Measurements from ENCODE around the gene CCT2. TPM values are rescaled to one million over a fixed set of nuclear protein-coding genes. Genes with fewer than 3 reads are reported as not detected.

The CCT2 gene
- total and polyA plus RNA-seq, 3 experiments from 2014 or later, result 141 to 415 (median 411) TPM

DNA sequence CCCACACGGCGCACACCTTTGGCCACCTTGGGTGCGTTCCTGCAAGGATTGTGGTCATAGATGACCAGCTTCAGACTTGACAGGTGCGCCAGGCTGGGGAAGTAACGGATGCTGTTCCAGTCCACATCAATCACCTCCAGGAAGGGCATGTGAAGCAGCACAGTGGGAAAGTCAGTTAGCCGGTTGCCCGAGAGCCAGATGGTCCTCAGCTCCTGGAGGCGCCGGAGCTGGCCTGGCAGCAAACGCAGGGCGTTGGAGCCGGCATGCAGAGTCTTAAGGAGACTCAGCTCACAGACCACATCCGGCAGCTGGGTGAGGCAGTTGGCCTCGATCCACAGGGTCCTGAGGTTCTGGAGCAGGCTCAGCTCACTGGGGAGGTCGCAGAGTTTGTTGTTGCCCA lies 24.9 kb downstream of the CCT2 start:
- DNase-seq, result no peak
- Histone ChIP-seq H3K4me1 (ENCODE audit: insufficient read depth, low read length) (no peaks in the 10 kb centered on the region), H3K36me3 (ENCODE audit: insufficient read depth, low read length) (no peaks in the 10 kb centered on the region), H3K27ac (ENCODE audit: low read depth, low read length) (no peak overlapping the region), H3K9me3 (ENCODE audit: low read length) (no peaks in the 10 kb centered on the region), H3K4me3 (ENCODE audit: low read length) (no peak overlapping the region), H3K27me3 (ENCODE audit: insufficient read depth, low read length, poor library complexity, severe bottlenecking) (no peaks in the 10 kb centered on the region)
- no peaks in the 10 kb centered on the region for H3K36me3 Mint-ChIP-seq
- no peak overlapping the region for H3K4me3 Mint-ChIP-seq
- CTCF ChIA-PET, result no interaction called here
- peaks cover 0 to 9% of the 10 kb centered on the region in 2 donors for H3K27me3 Mint-ChIP-seq
- H3K9me3 Mint-ChIP-seq, result no peaks in the 10 kb centered on the region
- POLR2A ChIA-PET, result no interaction called here
- H3K27ac Mint-ChIP-seq, result peak overlapping the region in 1 of 8 donors; percentile 70
- no peaks in the 10 kb centered on the region for H3K4me1 Mint-ChIP-seq

GRCh38 chr12:69610729-69611128 lies 25.5 kb downstream of the CCT2 start, which contains the start of gene LRRC10:
Gene LRRC10, minus strand, starts transcription at chr12:69610907. Its CDS starts 69 bp downstream, at chr12:69610838.
- no peaks in the 10 kb centered on the region for H3K36me3 Mint-ChIP-seq
- Histone ChIP-seq H3K27ac (ENCODE audit: low read depth, low read length) (no peak within 1 kb of the TSS), H3K9me3 (ENCODE audit: low read length) (no peaks in the 10 kb centered on the region), H3K4me3 (ENCODE audit: low read length) (no peak within 1 kb of the TSS), H3K36me3 (ENCODE audit: insufficient read depth, low read length) (no peaks in the 10 kb centered on the region), H3K27me3 (ENCODE audit: insufficient read depth, low read length, poor library complexity, severe bottlenecking) (no peaks in the 10 kb centered on the region), H3K4me1 (ENCODE audit: insufficient read depth, low read length) (no peaks in the 10 kb centered on the region)
- POLR2A ChIA-PET, result no interaction called here
- no peaks in the 10 kb centered on the region for H3K9me3 Mint-ChIP-seq
- H3K4me1 Mint-ChIP-seq, result no peaks in the 10 kb centered on the region
- H3K4me3 Mint-ChIP-seq, result no peak within 1 kb of the TSS
- CTCF ChIA-PET, result no interaction called here
- DNase-seq, result no peak
- H3K27ac Mint-ChIP-seq, result peak within 1 kb of the TSS in 1 of 8 donors; percentile 70
- peaks cover 3 to 13% of the 10 kb centered on the region in 2 donors for H3K27me3 Mint-ChIP-seq

- no peaks in the 10 kb centered on the region for H3K4me1 Mint-ChIP-seq
- no peak overlapping the region for H3K27ac Mint-ChIP-seq
- DNase-seq, result no peak
Observed at GRCh38 chr12:69613351-69613750, 28.1 kb downstream of the CCT2 start.

GRCh38 chr12:69616025-69616424 lies 30.8 kb downstream of the CCT2 start:
- CTCF ChIA-PET, result no interaction called here
- H3K36me3 Mint-ChIP-seq, result no peaks in the 10 kb centered on the region
- no peak overlapping the region for H3K4me3 Mint-ChIP-seq
- Histone ChIP-seq H3K9me3 (ENCODE audit: low read length) (no peaks in the 10 kb centered on the region), H3K27me3 (ENCODE audit: insufficient read depth, low read length, poor library complexity, severe bottlenecking) (no peaks in the 10 kb centered on the region), H3K4me3 (ENCODE audit: low read length) (no peak overlapping the region), H3K4me1 (ENCODE audit: insufficient read depth, low read length) (no peaks in the 10 kb centered on the region), H3K27ac (ENCODE audit: low read depth, low read length) (no peak overlapping the region), H3K36me3 (ENCODE audit: insufficient read depth, low read length) (no peaks in the 10 kb centered on the region)
- no peak overlapping the region for H3K27ac Mint-ChIP-seq
- no peaks in the 10 kb centered on the region for H3K4me1 Mint-ChIP-seq
- no peaks in the 10 kb centered on the region for H3K9me3 Mint-ChIP-seq
- POLR2A ChIA-PET, result no interaction called here
- H3K27me3 Mint-ChIP-seq, result peaks cover 5 to 35% of the 10 kb centered on the region in 2 donors
- no peak for DNase-seq

More at GRCh38 chr12:69613351-69613750, 28.1 kb downstream of the CCT2 start:
- no peaks in the 10 kb centered on the region for H3K36me3 Mint-ChIP-seq
- peaks cover 4 to 32% of the 10 kb centered on the region in 2 donors for H3K27me3 Mint-ChIP-seq
- no peaks in the 10 kb centered on the region for H3K4me1 ChIP-seq (ENCODE audit: insufficient read depth, low read length)
- no peaks in the 10 kb centered on the region for H3K27me3 ChIP-seq (ENCODE audit: insufficient read depth, low read length, poor library complexity, severe bottlenecking)
- H3K36me3 ChIP-seq (ENCODE audit: insufficient read depth, low read length), result no peaks in the 10 kb centered on the region
- ChIA-PET POLR2A (no interaction called here), CTCF (no interaction called here)
- H3K9me3 ChIP-seq (ENCODE audit: low read length), result no peaks in the 10 kb centered on the region
- H3K27ac ChIP-seq (ENCODE audit: low read depth, low read length), result no peak overlapping the region
- no peak overlapping the region for H3K4me3 ChIP-seq (ENCODE audit: low read length)
- H3K9me3 Mint-ChIP-seq, result no peaks in the 10 kb centered on the region
- H3K4me3 Mint-ChIP-seq, result peak overlapping the region in 1 of 7 donors; percentile 32

DNA sequence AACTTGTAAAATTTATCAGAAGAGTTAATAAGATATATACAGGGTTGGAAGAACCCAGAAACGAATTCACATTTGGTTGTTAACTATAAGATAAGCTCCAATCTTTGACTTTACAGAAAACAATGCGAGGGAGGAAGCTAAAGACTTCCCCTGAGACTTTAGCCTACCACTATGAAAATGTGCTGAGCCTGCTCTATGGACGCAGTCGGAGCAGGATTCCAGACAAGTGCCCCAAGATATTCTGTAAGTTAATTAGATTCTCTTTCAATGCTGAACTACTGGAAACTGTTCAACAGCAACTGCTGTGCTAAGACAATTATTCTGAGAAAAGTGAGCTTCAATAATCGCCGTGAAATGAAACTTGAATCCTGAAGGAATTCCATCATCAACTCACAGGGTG lies 33.8 kb downstream of the CCT2 start:
- no peak overlapping the region for H3K4me3 Mint-ChIP-seq
- DNase-seq, result no peak
- no peak overlapping the region for H3K4me3 ChIP-seq (ENCODE audit: low read length)
- peaks cover 10 to 35% of the 10 kb centered on the region in 2 donors for H3K27me3 Mint-ChIP-seq
- H3K27ac ChIP-seq (ENCODE audit: low read depth, low read length), result no peak overlapping the region
- ChIA-PET CTCF (interaction anchor here (1.5 to 2.1 kb wide), 2 partner anchors 20 to 21 kb away, joined by 3 to 9 read pairs; no protein-coding TSS in a partner anchor), POLR2A (no interaction called here)
- no peaks in the 10 kb centered on the region for H3K36me3 ChIP-seq (ENCODE audit: insufficient read depth, low read length)
- no peaks in the 10 kb centered on the region for H3K9me3 Mint-ChIP-seq
- no peaks in the 10 kb centered on the region for H3K27me3 ChIP-seq (ENCODE audit: insufficient read depth, low read length, poor library complexity, severe bottlenecking)
- no peaks in the 10 kb centered on the region for H3K9me3 ChIP-seq (ENCODE audit: low read length)
- no peaks in the 10 kb centered on the region for H3K4me1 Mint-ChIP-seq
- no peak overlapping the region for H3K27ac Mint-ChIP-seq
- no peaks in the 10 kb centered on the region for H3K36me3 Mint-ChIP-seq
- no peaks in the 10 kb centered on the region for H3K4me1 ChIP-seq (ENCODE audit: insufficient read depth, low read length)

GRCh38 chr12:69620077-69620476 lies 34.8 kb downstream of the CCT2 start:
- no peak for DNase-seq
- no peaks in the 10 kb centered on the region for H3K4me1 Mint-ChIP-seq
- H3K27ac Mint-ChIP-seq, result no peak overlapping the region
- ChIA-PET CTCF (interaction anchor here (1.5 kb wide), 1 partner anchor 20 kb away, joined by 3 read pairs; no protein-coding TSS in a partner anchor), POLR2A (no interaction called here)
- Histone ChIP-seq H3K4me1 (ENCODE audit: insufficient read depth, low read length) (no peaks in the 10 kb centered on the region), H3K36me3 (ENCODE audit: insufficient read depth, low read length) (no peaks in the 10 kb centered on the region), H3K4me3 (ENCODE audit: low read length) (no peak overlapping the region), H3K27me3 (ENCODE audit: insufficient read depth, low read length, poor library complexity, severe bottlenecking) (no peaks in the 10 kb centered on the region), H3K27ac (ENCODE audit: low read depth, low read length) (no peak overlapping the region), H3K9me3 (ENCODE audit: low read length) (no peaks in the 10 kb centered on the region)
- no peaks in the 10 kb centered on the region for H3K36me3 Mint-ChIP-seq
- H3K4me3 Mint-ChIP-seq, result no peak overlapping the region
- peaks cover 10 to 39% of the 10 kb centered on the region in 2 donors for H3K27me3 Mint-ChIP-seq
- no peaks in the 10 kb centered on the region for H3K9me3 Mint-ChIP-seq

GRCh38 chr12:69620921-69621320 lies 35.7 kb downstream of the CCT2 start:
- Histone ChIP-seq H3K27ac (ENCODE audit: low read depth, low read length) (no peak overlapping the region), H3K9me3 (ENCODE audit: low read length) (no peaks in the 10 kb centered on the region), H3K36me3 (ENCODE audit: insufficient read depth, low read length) (no peaks in the 10 kb centered on the region), H3K4me1 (ENCODE audit: insufficient read depth, low read length) (no peaks in the 10 kb centered on the region), H3K27me3 (ENCODE audit: insufficient read depth, low read length, poor library complexity, severe bottlenecking) (no peaks in the 10 kb centered on the region), H3K4me3 (ENCODE audit: low read length) (no peak overlapping the region)
- ChIA-PET CTCF (no interaction called here), POLR2A (no interaction called here)
- H3K9me3 Mint-ChIP-seq, result no peaks in the 10 kb centered on the region
- no peaks in the 10 kb centered on the region for H3K36me3 Mint-ChIP-seq
- H3K4me3 Mint-ChIP-seq, result no peak overlapping the region
- H3K27ac Mint-ChIP-seq, result peak overlapping the region in 1 of 8 donors; percentile 30
- H3K27me3 Mint-ChIP-seq, result peaks cover 8 to 35% of the 10 kb centered on the region in 2 donors
- no peaks in the 10 kb centered on the region for H3K4me1 Mint-ChIP-seq
- no peak for DNase-seq

- H3K36me3 Mint-ChIP-seq, result no peaks in the 10 kb centered on the region
- CTCF ChIA-PET, result no interaction called here
- POLR2A ChIA-PET, result no interaction called here
Observed at GRCh38 chr12:69621551-69621950, 36.3 kb downstream of the CCT2 start.

DNA sequence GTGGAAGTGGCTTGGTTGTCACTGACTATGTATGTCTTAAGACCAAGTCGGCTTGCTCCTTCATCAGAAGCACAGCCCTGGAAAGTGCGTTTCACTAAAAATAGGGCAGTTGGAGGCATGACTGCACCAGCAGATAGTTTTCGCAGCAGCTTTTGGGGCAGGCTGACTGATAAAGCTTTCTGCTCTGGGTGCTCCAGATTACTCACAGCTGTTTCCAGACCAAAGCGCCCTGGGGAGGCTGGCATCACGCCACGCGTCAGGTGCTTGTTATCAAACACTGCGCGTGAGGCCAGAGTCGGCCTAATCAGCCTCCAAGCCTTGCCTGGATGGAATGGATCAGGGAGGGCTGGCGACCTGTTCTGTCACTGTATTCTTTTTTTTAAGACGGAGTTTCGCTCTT lies 38.7 kb downstream of the CCT2 start:
- H3K27ac ChIP-seq (ENCODE audit: low read depth, low read length), result no peak overlapping the region
- no peak overlapping the region for H3K27ac Mint-ChIP-seq
- ChIA-PET POLR2A (no interaction called here), CTCF (no interaction called here)
- no peaks in the 10 kb centered on the region for H3K4me1 ChIP-seq (ENCODE audit: insufficient read depth, low read length)
- H3K4me3 ChIP-seq (ENCODE audit: low read length), result no peak overlapping the region
- no peaks in the 10 kb centered on the region for H3K27me3 ChIP-seq (ENCODE audit: insufficient read depth, low read length, poor library complexity, severe bottlenecking)
- peaks cover 7 to 17% of the 10 kb centered on the region in 2 donors for H3K27me3 Mint-ChIP-seq
- no peaks in the 10 kb centered on the region for H3K36me3 ChIP-seq (ENCODE audit: insufficient read depth, low read length)
- H3K4me1 Mint-ChIP-seq, result no peaks in the 10 kb centered on the region
- no peaks in the 10 kb centered on the region for H3K36me3 Mint-ChIP-seq
- no peak for DNase-seq
- H3K9me3 ChIP-seq (ENCODE audit: low read length), result no peaks in the 10 kb centered on the region
- H3K4me3 Mint-ChIP-seq, result no peak overlapping the region
- no peaks in the 10 kb centered on the region for H3K9me3 Mint-ChIP-seq

More at GRCh38 chr12:69621551-69621950, 36.3 kb downstream of the CCT2 start:
- DNase-seq, result no peak
- no peaks in the 10 kb centered on the region for H3K9me3 ChIP-seq (ENCODE audit: low read length)
- Mint-ChIP-seq H3K27ac (no peak overlapping the region), H3K4me1 (no peaks in the 10 kb centered on the region), H3K9me3 (no peaks in the 10 kb centered on the region), H3K27me3 (peaks cover 8 to 31% of the 10 kb centered on the region in 2 donors), H3K4me3 (no peak overlapping the region)
- no peak overlapping the region for H3K27ac ChIP-seq (ENCODE audit: low read depth, low read length)
- H3K36me3 ChIP-seq (ENCODE audit: insufficient read depth, low read length), result no peaks in the 10 kb centered on the region
- H3K4me3 ChIP-seq (ENCODE audit: low read length), result no peak overlapping the region
- no peaks in the 10 kb centered on the region for H3K27me3 ChIP-seq (ENCODE audit: insufficient read depth, low read length, poor library complexity, severe bottlenecking)
- no peaks in the 10 kb centered on the region for H3K4me1 ChIP-seq (ENCODE audit: insufficient read depth, low read length)

Measured in CD8-positive, alpha-beta memory T cell (primary cell).